C4-2B (cell line): Measurements from ENCODE around the gene RSPO1.

Source experiments
- H3K27ac ChIP-seq: fragments of 450-650 bp; 2 replicates; pipeline ENCODE4 v1.5.1; 2017
- ZFX ChIP-seq: fragments of 450-650 bp; IDR thresholded peaks from 2 replicates; pipeline ENCODE4 v1.6.1; 2017
- TF ChIP-seq, protein P1 (sequence below): fragments of 450-650 bp; conservative IDR thresholded peaks from 2 replicates; pipeline ENCODE4 v1.5.1; 2017; ENCODE audit warnings: mild to moderate bottlenecking

The RSPO1 gene

DNA sequence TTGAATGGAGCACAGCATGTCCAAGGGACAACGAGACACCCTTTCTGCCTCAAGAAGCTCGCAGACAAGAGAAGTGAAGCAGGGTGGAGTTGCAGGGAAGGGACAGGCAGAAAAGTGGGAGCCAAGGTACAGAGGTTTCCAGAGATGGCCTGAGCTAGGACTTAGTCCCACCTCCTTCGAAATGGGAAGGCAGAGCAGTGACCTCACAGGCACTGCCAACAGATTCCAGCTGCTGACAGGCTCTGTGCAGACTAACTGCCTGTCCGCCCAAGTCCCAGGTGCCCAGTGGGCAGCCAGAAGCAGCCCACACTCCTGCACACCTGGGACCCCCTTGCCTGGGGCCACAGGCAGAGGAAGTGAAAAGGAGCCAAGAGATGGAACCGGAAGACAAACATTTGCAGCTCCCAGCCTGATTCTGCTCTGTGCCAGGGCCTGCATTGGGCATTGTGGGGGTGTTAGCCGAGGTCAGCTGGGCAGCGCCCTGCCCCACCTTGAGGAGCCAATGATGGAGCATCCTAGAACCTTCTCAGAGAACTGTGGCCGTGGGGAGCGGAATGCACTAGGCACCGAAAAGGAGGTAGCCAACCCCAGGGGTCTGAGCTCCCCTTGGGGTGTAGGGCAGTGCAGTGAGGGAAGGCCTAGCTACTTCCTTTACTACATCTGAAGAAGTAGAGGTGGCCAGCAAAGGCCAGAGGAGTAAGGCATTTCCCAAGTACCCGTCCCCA, 27.5 kb upstream of the RSPO1 start:
- H3K27ac ChIP-seq, result no peak overlapping the region
- TF ChIP-seq, protein P1, sequence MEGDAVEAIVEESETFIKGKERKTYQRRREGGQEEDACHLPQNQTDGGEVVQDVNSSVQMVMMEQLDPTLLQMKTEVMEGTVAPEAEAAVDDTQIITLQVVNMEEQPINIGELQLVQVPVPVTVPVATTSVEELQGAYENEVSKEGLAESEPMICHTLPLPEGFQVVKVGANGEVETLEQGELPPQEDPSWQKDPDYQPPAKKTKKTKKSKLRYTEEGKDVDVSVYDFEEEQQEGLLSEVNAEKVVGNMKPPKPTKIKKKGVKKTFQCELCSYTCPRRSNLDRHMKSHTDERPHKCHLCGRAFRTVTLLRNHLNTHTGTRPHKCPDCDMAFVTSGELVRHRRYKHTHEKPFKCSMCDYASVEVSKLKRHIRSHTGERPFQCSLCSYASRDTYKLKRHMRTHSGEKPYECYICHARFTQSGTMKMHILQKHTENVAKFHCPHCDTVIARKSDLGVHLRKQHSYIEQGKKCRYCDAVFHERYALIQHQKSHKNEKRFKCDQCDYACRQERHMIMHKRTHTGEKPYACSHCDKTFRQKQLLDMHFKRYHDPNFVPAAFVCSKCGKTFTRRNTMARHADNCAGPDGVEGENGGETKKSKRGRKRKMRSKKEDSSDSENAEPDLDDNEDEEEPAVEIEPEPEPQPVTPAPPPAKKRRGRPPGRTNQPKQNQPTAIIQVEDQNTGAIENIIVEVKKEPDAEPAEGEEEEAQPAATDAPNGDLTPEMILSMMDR, result no peak
- TF ChIP-seq ZFX, result no peak

DNA sequence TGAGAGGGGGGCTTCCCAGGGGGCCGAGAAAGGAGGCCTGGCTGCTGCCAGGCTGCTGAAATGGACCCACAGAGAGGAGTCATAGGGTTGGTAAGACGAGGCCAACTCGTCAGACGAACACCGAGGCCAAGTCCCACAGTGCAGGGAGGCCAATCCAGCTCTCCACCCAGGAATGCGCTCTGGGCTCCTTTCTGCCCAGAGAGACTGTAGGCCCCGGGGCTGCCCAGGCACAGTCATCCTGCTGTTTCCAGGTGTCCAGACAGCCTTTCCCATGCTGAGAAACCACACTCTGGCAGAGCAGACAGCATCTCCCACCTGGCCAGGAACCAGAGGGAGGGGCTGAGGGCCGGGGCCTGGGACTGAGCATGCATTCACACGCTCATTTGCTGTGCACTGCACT, 26.7 kb upstream of the RSPO1 start:
- no peak for TF ChIP-seq ZFX
- TF ChIP-seq, protein P1, result no peak
- H3K27ac ChIP-seq, result no peak overlapping the region

DNA sequence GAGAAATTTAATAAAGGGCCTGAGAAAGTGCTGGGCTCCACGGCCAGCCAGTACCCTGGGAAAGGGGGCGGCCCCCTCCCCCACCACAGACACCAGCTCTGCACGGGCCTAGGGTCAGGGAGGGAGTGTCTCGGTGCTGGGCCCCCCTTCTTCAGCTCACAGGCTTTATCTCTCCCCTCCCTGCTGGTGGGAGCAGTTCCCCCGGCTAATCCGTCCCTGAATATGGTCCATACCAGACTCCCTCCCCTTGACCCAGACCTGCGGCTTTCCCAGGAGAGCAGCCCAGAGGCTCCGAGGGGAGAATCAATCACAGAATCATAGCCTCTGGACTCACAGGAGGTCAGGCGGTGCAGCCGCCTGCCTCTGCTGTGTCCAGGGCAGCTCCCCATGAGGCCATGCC, 26.0 kb upstream of the RSPO1 start:
- TF ChIP-seq, protein P1, result no peak
- TF ChIP-seq ZFX, result no peak
- no peak overlapping the region for H3K27ac ChIP-seq

DNA sequence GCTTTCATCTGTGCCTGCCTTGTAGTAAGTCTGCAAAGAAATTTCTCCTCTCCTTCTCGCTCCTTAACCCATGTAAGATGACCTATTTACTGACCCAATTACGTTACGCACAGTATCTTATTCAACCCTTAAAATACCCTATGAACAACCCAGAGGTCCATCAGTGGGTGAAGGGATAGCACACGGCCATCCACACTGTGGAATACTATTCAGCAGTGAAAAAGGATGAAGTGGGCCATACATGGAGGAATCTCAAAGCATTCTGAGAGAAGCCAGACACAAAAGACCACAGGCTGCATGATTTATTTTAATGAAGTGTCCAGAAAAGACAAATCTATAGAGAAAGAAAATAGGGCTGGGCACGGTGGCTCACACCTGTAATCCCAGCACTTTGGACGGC, 23.8 kb upstream of the RSPO1 start:
- TF ChIP-seq ZFX, result no peak
- TF ChIP-seq, protein P1, result no peak

DNA sequence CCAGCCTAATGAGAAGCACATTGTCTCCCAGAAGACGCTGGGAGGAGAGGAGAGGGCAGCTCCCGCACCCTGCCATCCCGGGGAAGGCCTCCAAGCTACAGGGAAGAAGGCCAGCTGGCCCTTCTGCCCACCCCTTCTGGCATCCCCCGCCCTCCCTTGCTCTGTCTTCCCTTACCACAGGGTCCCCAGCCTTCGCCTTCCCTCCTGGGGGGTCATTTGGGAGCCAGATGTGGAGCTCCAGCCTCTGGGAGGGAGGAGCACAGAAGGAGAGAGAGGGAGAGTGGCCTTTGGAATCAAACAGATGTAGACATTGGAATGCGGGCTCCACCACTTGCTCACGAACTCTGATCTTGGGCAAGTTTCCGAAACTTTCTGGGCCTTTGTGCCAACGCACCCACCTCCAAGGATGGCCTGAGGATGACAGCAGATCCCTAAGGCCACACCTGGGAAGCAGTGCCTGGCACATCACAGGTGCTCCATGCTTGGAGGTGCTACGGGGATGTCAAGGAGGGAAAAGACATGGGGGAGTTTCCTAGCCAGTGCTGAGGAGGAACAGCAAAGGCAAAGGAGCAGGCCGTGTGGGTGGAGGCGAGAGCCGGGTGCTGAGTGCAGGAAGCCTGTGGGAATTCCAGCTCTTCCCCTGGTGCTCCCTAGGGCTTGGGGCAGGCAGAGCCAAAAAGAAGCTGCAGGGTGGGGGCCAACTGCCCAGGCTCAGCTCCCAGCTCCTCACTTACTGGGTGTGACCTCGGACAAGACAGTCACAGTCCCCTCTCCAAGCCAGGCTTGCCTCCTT, 23.1 kb upstream of the RSPO1 start:
- no peak overlapping the region for H3K27ac ChIP-seq
- no peak for TF ChIP-seq ZFX
- TF ChIP-seq, protein P1, result no peak

More for the DNA sequence above, 23.8 kb upstream of the RSPO1 start:
- no peak overlapping the region for H3K27ac ChIP-seq

DNA sequence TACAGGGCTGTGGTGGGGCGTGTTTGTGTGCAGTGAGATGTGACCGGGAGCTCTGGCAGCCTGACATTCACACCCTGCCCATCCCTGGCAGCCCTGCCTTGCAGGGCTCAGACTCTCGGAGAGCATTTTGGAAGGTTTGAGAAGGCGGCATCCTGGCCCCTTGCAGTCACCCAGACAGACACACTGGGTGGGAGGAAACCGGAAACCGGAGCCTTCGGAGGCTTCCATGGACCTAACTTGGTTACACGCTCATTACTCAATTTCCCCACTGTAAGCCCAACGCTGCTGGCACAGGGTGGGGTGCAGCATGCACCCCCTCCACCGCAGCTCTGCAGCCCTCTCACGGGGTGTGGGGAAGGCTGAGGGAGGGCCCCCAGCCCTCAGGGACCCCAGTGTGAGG, 22.2 kb upstream of the RSPO1 start:
- TF ChIP-seq ZFX, result no peak
- TF ChIP-seq, protein P1, result no peak
- H3K27ac ChIP-seq, result no peak overlapping the region

DNA sequence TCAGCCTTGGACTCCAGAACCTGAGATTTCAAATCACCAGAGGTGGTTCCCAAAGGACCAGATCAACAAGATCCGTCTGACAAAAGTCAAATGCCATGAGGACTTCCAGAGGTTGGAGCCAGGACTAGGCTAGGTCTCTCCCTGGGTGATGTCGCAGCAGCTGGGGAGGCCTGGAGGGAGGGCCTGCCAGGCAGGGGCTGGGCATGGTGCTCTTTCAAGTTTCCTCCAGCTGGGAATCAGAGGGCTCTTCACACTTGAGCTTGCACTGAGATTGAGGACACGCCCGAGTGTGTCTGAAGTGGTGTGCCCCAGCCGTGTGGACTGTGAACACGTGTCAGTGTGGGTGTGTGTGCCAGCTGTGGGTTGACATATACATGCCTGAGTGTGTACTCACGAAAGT, 21.3 kb upstream of the RSPO1 start:
- TF ChIP-seq, protein P1, result no peak
- TF ChIP-seq ZFX, result no peak
- no peak overlapping the region for H3K27ac ChIP-seq
